Retinal pigment epithelial cell (primary cell): ENCODE results near the gene DRC7.
"Not testable (repeated sequence)": the region's sequence is repeated elsewhere in the genome, so short reads cannot be mapped to it uniquely, and the experiment has no call there.

Experiments used
- DNase-seq: peaks from one replicate; pipeline ENCODE4 v3.0.0-alpha.2; 2010; ENCODE audit warnings: low read depth
- H3K4me3 ChIP-seq: 2 replicates; pipeline ENCODE4 v1.5.1; 2011; ENCODE audit warnings: mild to moderate bottlenecking, low read length, control low read depth, moderate library complexity
- TF ChIP-seq, protein P1 (sequence below): conservative IDR thresholded peaks from 2 replicates; pipeline ENCODE4 v1.5.1; 2011; ENCODE audit warnings: low read depth, low read length, control low read depth, inconsistent platforms

DRC7 gene

DNA sequence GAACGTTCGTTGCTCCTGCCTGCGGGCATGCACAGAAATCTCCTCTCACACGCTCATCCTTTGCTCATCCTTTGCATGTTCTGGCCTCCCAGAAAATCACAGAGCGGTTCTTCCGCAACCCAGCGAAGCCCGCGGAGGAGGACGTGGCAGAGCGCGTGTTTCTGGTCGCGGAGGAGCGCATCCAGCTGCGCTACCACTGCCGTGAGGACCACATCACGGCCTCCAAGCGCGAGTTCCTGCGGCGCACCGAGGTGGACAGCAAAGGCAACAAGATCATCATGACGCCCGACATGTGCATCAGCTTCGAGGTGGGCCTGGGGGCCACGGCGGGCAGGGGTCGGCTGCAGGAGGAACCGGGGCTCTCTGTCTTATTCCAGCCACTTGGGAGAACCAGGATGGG is 31.4 kb downstream of the DRC7 start:
- TF ChIP-seq, protein P1, sequence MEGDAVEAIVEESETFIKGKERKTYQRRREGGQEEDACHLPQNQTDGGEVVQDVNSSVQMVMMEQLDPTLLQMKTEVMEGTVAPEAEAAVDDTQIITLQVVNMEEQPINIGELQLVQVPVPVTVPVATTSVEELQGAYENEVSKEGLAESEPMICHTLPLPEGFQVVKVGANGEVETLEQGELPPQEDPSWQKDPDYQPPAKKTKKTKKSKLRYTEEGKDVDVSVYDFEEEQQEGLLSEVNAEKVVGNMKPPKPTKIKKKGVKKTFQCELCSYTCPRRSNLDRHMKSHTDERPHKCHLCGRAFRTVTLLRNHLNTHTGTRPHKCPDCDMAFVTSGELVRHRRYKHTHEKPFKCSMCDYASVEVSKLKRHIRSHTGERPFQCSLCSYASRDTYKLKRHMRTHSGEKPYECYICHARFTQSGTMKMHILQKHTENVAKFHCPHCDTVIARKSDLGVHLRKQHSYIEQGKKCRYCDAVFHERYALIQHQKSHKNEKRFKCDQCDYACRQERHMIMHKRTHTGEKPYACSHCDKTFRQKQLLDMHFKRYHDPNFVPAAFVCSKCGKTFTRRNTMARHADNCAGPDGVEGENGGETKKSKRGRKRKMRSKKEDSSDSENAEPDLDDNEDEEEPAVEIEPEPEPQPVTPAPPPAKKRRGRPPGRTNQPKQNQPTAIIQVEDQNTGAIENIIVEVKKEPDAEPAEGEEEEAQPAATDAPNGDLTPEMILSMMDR, result no peak
- no peak overlapping the region for H3K4me3 ChIP-seq
- no peak for DNase-seq

DNA sequence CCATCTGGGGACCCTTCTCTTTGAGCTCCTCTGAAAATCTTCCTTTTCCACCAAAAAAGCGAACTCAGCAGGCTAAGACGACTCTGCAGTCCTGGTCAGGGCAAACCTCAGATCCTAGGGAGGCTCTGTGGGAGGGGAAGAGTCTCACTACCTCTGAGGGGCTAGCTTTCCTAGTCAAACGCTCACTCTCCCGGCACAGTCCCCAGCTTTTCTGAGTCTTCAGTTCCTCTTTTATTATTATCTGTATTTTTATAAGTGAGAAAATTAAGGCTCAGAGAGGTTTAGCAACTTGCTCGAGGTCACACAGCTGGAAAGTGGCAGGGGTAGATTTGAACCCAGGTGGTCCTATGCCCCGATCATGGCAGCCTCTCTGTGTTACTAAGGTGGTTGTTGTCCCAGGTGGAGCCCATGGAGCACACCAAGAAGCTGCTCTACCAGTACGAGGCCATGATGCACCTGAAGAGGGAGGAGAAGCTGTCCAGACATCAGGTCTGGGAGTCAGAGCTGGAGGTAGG is 31.9 kb downstream of the DRC7 start:
- DNase-seq, result no peak
- H3K4me3 ChIP-seq, result no peak overlapping the region
- TF ChIP-seq, protein P1, result no peak

- TF ChIP-seq, protein P1, result peak; percentile 8
- DNase-seq, result no peak
- H3K4me3 ChIP-seq, result no peak overlapping the region
These were observed 33.0 kb downstream of the DRC7 start for GRCh38 chr16:57727610-57728009.

- H3K4me3 ChIP-seq, result no peak overlapping the region
- no peak for DNase-seq
- TF ChIP-seq, protein P1, result no peak
These were observed 34.0 kb downstream of the DRC7 start for GRCh38 chr16:57728336-57729181.

- H3K4me3 ChIP-seq, result no peak overlapping the region
- TF ChIP-seq, protein P1, result no peak
- no peak for DNase-seq
These were observed 34.5 kb downstream of the DRC7 start for GRCh38 chr16:57729182-57729484.

DNA sequence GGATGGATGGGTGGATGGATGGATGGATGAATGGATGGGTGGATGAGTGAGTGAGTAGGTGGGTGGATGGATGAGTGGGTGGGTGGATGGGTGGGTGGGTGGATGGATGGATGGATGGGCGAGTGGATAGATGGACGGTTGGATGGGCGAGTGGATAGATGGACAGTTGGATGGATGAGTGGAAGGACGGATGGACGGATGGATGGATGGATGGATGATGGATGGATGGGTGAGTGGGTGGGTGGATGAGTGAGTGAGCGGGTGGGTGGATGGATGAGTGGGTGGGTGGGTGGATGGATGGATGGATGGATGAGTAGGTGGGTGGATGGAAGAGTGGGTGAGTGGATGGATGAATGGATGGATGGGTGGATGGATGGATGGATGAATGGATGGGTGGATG is 35.2 kb downstream of the DRC7 start:
- H3K4me3 ChIP-seq, DNase-seq: not testable (repeated sequence)

DNA sequence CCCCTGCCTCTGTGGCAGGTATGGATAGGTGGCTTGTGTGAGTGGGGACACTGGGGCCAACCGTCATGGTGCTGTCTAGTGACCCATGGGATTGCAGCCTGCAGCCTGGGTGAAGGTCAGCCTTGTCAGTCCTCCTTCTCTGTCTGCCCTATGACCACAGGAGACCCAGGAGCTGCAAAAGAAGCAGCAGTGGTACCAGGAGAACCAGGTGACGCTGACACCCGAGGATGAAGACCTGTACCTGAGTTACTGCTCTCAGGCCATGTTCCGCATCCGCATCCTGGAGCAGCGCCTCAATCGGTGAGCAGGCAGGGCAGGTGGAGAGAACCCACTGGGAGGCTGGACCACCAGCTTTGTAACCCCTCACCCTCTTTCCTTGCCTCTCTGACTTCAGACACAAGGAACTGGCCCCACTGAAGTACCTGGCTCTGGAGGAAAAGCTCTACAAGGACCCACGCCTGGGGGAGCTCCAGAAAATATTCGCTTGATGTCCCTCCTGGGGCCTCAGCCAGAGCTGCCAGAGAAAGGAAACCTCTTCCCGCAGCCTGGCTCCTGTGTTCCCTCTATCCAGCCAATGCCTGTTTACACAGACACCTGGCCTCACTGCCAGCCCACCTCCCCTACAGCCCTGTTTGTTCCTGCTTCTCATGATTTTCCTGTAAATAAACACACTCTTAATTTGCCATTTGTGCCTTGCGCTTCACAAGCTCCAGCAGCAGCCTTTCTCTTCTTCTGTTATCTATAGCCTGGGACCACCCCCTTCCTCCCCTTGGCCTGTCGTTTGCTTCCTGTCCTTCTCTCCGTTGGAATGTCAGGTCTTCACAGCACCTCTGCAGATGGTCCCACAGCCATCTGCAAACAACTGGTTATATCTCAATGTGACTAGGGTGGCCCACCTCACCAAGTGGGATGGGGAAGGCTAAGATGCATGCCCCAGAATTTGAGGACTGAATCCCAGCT is 36.4 kb downstream of the DRC7 start:
- no peak overlapping the region for H3K4me3 ChIP-seq
- TF ChIP-seq, protein P1, result no peak
- DNase-seq, result no peak
